NCI-H2227 (cell line): ENCODE data around the gene BAIAP2L1.

Source experiments
- DNase-seq: peaks from one replicate; lab custom pipeline; 2025; ENCODE audit not compliant: unreplicated experiment; lab: John Stamatoyannopoulos, UW

Gene BAIAP2L1

GRCh38 chr7:98359395-98359794 lies 41.5 kb downstream of the BAIAP2L1 start:
- no peak for DNase-seq

GRCh38 chr7:98358706-98359105 lies 42.2 kb downstream of the BAIAP2L1 start:
- DNase-seq: no peak

- DNase-seq: no peak
Measured at GRCh38 chr7:98357751-98358161, 43.1 kb downstream of the BAIAP2L1 start.

- no peak for DNase-seq
Measured at GRCh38 chr7:98355250-98355538, 45.7 kb downstream of the BAIAP2L1 start.

- no peak for DNase-seq
Measured at GRCh38 chr7:98354511-98355249, 46.2 kb downstream of the BAIAP2L1 start.

GRCh38 chr7:98354052-98354451 lies 46.8 kb downstream of the BAIAP2L1 start:
- DNase-seq: no peak

- DNase-seq: peak; percentile 23
Measured at GRCh38 chr7:98352621-98353020, 48.3 kb downstream of the BAIAP2L1 start.

- DNase-seq: no peak
Measured at GRCh38 chr7:98351136-98351535, 49.8 kb downstream of the BAIAP2L1 start.

GRCh38 chr7:98348726-98349474 lies 52.0 kb downstream of the BAIAP2L1 start:
- DNase-seq: no peak

- no peak for DNase-seq
Measured at GRCh38 chr7:98346515-98347069, 54.3 kb downstream of the BAIAP2L1 start.

- no peak for DNase-seq
Measured at GRCh38 chr7:98341106-98341505, 59.8 kb downstream of the BAIAP2L1 start.

GRCh38 chr7:98339043-98339442 lies 61.8 kb downstream of the BAIAP2L1 start:
- DNase-seq: no peak

- no peak for DNase-seq
Measured at GRCh38 chr7:98338441-98338840, 62.4 kb downstream of the BAIAP2L1 start.

- DNase-seq: no peak
Measured at GRCh38 chr7:98335411-98335977, 65.4 kb downstream of the BAIAP2L1 start.

- no peak for DNase-seq
Measured at GRCh38 chr7:98334081-98334480, 66.8 kb downstream of the BAIAP2L1 start.

- DNase-seq: no peak
Measured at GRCh38 chr7:98330926-98331529, 69.9 kb downstream of the BAIAP2L1 start.

- no peak for DNase-seq
Measured at GRCh38 chr7:98329791-98330373, 71.0 kb downstream of the BAIAP2L1 start.

- no peak for DNase-seq
Measured at GRCh38 chr7:98329100-98329790, 71.6 kb downstream of the BAIAP2L1 start.

- no peak for DNase-seq
Measured at GRCh38 chr7:98324782-98325181, 76.1 kb downstream of the BAIAP2L1 start.

GRCh38 chr7:98323597-98324322 lies 77.1 kb downstream of the BAIAP2L1 start:
- DNase-seq: no peak
